AML-193 (cell line): ENCODE measurements around the gene AHCYL1.
"Not testable (repeated sequence)": the region's sequence is repeated elsewhere in the genome, so short reads cannot be mapped to it uniquely, and the experiment has no call there.

Experiments
- DNase-seq, 2 experiments: peaks; one replicate each; lab custom pipeline; 2025; lab: John Stamatoyannopoulos, UW

The AHCYL1 gene

DNA sequence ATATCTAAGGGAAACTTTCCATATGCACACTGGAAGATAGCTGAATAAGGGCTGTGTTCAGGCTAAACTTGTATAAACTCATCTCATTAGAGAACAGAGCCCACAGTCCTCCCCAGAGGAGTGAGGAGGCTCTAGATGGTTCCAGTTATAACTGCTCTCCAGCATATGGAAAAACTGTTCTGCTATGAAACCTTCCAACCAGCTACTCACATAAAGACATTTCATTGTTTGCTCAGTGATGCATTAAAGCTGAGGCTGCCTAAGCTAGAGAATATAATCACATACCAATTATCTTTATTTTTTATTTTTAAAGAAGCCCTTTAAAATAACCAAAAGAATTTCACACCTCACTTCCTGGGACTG, 13.3 kb downstream of the AHCYL1 start:
- no peak for DNase-seq

DNA sequence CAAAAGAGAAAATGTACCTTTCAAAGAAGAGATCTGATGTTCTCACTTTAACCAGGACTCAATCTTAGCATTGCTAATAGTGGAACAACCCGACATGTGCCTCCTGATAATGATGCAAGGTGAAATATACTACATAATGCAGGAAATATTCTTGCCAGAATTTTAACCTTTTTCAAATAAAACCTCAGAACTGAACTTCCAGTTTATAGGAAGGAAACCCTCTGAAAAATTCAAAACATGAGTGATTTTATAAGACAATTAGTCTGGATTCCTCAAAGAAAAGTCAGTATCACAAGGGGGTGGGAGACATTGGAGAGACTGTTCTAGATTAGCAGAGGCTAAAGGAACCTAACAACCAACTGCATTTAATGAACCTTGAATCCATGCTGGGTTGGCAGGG, 18.1 kb downstream of the AHCYL1 start:
- no peak for DNase-seq

DNA sequence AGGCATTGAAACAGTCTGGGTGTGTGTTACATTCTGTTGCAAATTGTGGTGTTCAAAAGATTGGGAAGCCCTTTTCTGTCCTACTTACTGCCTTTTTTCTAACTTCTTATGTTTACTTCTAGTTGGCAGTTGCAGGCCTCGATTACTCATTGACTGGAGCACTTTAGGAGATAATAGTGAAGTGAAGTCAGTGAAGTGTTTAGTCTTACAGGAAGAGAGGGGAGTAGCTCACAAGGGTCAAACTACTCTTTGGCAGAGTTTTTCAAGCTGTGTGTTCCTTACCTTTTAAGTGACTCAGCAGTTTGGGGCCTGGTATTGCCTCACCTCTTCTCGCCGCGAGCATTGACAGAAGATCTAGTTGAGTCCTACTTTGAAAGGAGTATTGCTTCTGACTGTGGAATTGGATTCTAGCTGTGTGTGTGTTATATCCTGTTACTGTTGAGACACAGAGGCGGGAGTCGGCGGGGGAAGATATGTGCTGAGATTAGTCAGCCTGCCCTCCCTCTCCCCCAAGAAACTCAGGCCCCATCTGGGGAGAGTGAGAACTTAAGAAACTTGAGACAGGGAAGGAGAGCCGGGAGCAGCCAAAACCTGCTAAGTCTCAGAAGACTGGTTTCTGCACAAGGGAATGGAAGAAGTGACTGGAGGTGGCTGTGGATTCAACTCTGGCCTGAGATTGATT, 19.3 kb downstream of the AHCYL1 start:
- DNase-seq = peak; percentile 65 to 70

DNA sequence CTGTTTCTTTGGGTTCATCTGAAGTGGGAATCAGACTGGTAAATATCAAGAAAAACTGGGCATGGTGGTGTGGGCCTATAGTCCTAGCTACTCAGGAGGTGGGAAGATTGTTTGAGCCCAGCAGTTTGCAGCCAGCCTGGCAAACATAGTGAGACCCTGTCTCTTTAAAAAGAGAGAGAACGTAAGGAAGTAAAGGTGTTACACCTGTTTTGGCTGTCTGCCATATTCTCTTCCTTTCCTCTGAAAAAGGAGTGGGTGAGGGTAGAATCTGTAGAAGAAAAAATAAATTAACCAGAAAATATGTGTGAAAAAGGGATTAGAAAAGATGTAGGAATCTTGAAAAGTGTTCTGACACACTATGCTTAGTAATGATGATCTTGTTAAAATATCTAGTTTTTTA, 20.0 kb downstream of the AHCYL1 start:
- DNase-seq = no peak

DNA sequence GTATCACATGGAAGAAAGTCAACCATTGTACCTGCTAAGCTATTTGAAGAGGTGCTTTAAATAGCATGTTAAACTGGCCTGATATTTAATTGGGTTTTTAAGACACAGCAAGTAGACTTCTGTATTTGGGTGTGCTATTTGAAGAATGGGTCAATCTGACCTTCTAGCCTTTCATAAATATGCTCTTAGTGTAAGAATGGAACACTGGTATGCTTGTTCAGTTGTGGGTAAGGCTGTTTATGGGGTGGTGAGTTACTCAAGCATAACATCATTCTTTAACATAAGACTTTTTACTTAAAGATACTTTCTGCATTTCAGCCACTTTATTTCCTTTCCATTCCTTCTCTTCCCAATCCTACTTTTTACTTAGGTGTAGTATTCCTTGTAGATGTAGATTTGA, 21.4 kb downstream of the AHCYL1 start:
- DNase-seq = no peak

DNA sequence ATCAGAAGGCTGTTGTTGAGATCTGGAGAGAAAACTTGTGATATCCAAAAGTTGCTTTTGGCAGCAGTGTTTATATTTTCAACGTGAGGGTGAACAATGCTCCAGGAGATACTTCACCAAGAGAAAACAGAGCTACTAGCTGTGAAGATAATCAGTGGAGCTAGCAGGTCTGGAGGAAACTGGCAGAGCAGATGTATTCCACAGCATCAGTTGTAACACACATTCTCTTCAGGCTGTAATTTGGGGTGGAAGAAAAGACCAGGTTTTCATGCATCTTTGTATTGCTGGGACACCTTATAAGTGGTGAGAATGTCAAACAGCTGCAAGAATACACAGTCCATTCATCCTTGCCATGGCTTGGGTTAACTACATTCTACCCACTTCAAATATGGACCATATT, 22.0 kb downstream of the AHCYL1 start:
- no peak for DNase-seq

DNA sequence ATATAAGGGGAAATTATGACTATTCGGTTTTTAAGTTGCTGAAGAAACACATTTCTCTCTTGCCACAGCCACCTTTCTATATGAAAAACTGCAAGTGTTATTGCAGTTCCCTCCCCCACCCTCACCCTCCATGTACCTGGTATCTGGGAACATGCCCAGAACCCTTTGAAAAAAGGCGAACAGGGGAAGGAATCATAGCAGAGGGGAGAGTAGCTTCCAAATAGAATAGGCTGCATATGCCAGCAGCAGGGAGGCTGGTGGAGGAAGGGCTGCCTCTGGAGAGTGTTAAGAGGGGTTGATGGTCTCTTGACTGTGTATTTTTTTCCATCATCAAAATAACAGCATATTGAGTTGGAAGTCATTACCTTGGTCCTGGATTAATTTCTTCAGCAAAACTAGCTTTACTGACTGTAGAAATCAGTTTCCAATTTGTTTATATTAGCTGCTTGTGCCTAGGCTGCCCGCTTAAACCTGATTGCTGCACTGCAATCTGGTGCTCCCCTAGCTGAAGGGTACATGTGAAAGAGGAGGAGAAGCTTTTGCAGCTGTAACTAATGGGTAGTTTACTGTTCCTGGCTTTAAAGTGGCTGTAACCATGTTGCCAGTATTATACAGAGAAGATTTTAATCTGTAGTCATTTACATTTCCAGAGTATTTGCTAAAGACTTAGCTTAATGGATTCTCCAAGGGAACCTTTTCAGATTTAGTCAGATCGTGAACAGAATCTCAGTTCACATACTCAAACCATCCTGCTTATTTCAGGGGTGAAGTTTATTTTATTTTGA, 22.7 kb downstream of the AHCYL1 start:
- no peak for DNase-seq

DNA sequence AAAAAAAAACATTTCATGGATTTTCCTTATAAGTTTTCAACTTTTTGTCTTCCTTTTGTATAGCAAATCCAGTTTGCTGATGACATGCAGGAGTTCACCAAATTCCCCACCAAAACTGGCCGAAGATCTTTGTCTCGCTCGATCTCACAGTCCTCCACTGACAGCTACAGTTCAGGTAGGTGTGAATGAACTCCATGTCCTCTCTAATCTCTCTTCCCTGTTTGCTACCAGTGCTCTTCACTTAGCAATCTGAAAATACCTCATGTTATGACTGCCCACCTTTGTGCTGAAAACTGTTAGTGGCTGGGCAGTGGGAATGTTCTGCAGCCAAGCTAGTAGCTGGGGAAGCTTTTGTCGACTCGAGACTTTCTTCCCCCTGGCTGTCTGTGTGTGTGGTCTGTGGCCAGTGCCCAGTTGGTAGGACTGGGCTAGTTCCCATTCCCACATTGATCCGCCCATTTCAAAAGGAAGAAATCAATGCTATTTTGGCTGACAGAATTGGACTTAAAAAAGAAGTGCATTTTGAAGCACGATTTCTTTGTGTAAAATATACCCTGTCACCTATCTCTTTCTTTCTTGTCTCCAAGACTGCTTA, 24.5 kb downstream of the AHCYL1 start:
- no peak for DNase-seq

DNA sequence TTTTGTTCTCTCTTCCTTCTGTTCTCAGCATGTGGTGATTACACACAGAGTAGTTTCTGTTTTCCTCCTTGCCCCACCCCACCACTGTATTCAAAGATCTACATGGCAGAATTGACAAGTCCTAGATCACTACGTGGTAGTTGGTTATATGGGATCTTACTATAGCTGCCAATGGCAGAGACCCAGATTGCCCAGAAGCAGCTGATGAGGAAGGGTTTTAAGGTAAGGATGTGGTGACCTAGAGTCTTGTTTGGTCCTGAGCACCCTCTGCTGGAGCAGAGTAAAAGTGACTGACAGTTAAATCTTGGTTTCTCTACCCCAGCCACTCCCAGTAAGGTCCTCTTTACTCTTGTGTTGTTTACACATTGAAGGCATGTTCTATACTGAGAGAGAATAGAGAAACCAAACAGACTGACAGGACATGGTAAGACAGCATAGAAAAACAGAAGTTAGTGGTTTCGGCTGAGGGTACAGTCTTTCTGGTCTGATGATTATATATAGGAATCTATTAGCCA, 27.0 kb downstream of the AHCYL1 start:
- DNase-seq = peak; percentile 52 to 58

DNA sequence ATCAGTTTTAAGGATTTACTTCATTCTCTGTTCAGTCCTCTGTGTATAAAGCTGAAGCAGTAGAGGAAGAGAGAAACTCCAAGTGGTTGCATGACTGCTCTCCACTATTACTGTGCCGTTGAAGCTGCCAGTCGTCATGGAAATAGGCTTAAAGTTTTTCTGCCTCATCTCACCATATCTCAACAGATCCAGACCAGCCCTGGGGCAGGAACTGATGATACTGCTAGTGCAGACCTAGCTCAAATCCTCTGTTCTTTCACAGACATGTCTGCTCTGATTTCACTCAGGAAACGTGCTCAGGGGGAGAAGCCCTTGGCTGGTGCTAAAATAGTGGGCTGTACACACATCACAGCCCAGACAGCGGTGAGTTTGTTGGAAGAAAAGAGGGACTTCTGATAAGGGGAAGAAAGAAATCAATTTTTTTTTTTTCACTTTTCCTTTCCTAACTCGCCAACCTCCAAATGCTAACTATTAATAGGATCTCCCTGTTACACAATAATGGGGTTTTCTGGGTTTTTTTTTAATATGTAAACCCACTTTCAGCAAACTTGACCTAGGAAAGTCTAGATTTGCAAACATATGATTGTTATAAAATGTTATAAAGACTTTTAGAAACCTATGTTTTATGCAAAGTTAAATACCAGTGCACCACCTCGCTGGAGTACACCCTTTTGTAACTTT, 27.7 kb downstream of the AHCYL1 start:
- no peak for DNase-seq

DNA sequence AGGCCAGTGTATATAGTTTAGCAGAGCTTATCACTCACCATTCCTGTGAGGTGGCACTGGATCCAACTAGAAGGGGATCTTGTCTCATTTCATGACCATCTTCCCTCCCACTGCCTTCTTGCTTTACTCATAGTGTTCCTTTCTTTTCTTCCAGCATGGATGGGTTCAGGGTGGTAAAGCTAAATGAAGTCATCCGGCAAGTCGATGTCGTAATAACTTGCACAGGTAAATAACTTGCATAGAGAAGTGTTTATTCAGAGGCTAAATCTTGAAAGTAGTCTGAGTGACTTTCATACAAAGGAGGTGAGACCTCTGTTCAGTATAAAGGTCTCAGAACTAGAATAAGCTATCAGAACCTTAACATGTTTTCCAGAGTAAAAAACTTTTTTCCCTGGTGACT, 33.2 kb downstream of the AHCYL1 start:
- DNase-seq = no peak

DNA sequence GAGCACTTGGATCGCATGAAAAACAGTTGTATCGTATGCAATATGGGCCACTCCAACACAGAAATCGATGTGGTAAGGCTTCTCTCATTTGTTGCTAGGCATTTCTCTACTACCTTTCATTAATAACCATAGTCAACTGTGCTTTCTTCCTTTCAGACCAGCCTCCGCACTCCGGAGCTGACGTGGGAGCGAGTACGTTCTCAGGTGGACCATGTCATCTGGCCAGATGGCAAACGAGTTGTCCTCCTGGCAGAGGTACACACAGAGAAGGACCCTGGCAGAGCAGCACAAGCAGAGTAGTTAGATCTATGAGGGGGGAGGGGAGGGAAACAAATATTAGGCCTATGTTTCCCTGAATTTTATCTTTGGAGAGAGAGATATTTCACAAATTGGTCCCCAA, 33.8 kb downstream of the AHCYL1 start:
- DNase-seq = no peak

DNA sequence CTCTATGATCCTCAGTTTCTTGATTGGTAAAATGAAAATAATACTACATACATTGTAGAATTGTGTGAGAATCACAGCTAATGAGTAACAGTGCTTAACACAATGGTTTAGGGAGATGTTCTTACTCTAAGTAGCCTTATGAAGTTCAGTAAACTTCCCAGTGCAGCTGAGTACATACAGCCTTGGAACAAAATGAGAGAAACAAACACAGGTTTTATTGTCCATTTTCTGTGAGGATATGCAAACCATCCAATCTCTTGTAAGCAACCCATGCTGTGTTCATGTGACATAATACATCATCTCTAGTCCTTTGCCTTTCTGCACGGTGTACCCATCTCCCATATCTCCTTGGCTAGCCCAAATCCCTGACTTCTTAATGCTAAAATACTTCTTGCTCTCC, 35.2 kb downstream of the AHCYL1 start:
- DNase-seq = no peak

DNA sequence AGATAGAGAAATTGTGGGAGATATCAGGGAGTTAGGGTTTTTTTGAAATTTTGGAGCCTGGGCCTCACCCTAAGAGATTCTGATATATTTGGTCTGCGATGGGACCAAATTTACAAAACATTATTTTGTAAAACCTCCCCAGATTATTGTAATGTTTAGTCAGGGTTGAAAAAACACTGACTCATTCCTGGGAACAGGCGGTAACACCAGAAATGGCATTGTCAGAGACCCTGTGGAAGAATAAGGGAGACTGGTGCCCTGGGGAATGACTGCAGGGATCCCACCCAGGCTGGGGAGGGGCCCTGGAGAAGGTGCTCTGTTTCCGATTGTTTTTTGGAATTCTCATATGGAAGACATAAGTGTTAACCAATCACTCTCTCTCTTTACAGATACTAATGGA, 36.7 kb downstream of the AHCYL1 start:
- no peak for DNase-seq

DNA sequence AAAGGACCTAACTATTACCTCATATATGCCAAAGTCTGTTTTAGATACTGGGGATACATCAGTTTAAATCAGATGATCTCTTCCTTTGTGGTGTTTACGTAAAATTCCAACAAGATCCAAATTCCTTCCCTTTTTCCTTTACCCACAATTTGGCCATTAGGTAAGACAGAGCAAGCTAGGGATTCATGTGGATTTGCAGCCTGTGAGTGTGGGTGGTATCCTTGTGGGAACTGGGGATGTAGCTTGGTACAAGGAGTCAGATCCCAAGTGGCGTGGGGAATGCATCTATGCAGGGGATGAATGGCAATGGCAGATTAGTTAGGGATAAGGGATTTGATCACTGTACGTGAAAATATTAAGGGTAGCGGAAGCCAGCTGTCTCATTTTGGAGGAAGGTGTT, 40.0 kb downstream of the AHCYL1 start:
- DNase-seq = no peak

DNA sequence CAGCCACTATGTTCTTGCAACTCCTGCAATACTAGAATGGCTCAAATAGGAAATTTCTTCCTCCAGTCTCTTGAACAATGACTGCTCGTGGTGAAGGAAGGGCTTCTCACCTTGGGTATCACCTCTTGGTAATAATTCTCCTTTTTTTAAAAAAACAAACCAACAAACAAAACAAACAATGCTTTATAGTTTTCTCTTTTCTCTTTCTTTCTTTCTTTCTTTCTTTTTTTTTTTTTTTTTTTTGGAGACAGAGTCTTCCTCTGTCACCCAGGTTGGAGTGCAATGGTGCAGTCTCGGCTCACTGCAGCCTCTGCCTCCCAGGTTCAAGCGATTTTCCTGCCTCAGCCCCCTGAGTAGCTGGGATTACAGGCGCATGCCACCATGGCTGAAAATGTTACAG, 46.1 kb downstream of the AHCYL1 start:
- DNase-seq = not testable (repeated sequence)

DNA sequence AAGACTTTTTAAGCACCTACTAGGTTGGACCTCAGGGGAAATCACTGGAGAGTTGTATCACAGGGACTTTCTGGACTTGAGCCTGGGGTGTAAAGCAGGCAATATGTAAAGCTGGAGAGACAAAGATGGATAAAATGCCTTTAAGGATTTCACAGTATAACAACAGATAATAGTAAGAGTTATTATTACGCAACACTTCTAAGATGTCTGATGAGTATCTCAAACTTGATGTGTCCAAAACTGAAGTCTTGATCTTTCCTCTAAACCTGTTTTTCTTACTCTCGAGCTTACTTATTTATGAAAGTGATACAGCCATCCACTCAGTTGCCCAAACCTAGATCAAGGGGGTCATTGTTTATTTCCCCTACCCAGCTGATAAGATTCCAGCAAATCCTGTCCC, 47.8 kb downstream of the AHCYL1 start:
- DNase-seq = no peak

DNA sequence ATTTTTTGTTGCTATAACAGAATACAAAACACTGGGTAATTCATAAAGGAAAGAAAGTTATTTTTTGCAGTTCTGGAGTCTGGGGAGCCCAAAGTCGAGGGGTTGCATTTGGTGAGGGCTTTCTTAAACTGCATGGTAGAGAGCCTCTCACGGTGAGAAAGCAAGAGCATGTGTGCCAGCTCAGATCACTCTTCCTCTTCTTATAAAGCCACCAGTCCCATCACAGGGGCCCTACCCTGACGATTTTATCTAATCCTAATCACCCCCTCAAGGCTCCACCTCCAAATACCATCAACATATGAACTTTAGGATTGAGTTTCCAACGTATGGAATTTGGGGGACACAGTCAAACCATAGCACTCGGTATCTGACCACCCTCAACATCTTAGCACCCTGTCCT, 48.9 kb downstream of the AHCYL1 start:
- no peak for DNase-seq

DNA sequence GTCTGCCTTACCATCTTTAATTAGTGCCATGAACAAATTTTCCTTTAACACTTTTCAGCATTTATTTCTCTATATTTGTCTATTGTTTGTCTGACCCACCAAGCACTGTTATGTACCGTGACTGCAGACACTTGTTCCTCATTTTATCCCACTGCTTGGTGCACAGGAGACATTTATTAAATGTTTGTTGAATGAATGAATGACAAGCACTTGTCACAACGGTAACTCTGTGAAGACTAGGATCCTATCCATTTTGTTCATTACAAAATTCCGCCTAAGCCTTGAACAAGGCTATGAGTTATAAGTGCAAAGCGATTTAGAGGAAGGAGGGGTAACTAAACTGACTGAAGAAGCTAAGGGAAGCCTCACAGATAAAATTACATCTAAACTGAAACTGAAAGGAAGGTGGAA, 49.5 kb downstream of the AHCYL1 start:
- DNase-seq = no peak

DNA sequence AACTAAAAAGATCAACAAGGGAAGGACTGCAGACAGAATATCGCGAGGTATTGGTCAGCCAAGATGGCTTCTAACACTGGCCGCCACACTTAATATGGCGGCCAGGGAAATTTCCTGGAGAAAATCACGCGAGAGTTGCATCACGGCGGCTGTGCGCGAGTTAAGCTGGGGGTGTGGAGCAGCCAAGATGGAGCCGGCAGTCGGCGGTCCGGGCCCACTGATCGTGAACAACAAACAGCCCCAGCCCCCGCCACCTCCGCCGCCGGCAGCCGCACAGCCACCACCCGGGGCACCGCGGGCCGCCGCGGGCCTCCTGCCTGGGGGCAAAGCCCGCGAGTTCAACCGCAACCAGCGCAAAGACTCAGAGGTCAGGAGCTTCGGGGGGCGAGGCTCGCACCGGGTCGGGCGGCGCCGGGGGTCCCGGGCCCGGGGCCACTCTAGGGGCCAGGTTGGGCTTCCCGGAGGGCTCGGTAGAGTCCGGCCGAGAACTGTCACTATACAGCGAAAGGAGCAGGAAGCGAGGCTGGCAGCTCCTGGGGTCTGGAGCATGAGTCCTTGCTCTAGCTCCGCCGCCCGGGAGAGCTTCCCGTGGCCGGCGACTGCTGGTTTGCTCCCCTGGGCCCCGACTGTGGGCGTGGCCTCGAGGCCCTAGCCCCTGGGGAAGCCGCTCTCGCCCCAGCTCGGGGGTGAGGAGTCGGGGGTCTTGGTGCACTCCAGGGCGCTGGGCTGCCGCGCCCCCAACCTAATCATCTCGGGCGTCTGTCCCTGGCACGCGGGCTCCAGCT, 50.1 kb downstream of the AHCYL1 start, which contains the start of gene STRIP1:
STRIP1 (plus strand) TSS at position 174 of the 785 bp plus-strand sequence; CDS start at position 188, 14 bp downstream.
- peak; percentile 95 to 96 for DNase-seq

DNA sequence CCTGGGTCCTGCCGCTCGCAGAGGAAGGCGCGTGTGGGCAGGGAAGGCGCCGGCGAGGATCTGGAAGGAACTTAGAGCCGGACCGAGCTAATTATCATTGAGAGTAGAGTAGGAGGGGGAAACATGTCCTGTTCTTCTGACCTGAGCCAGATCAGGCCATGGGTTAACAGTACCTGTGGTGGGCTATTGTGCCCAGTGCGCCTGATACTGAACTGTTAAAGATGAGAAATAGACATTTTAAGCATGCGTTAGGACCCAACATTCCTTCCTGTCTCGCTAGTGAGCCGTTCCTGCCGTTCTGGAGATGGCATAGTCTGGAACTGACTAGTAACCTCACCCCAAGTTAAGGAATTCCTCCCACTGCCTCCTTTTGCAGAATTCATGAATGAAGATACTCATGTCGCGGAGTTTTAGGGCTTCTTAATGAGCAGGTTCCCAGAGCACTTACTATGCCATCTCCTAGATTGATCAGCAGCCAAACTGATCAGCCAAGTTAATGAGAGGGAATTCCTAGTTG, 50.7 kb downstream of the AHCYL1 start:
- DNase-seq = peak; percentile 19 to 46
